Liver (tissue), 9 donors: Measurements from ENCODE around the gene CACNA1H. TPM values are rescaled to one million over a fixed set of nuclear protein-coding genes. Genes with fewer than 3 reads are reported as not detected.

Experiments used
- DNase-seq: peaks from one replicate; pipeline ENCODE4 v3.0.0-alpha.2; 2017; ENCODE audit warnings: low spot score
- H3K27ac ChIP-seq, 2 donors: one replicate each; pipeline ENCODE4 v1.7.0; 2013; ENCODE audit warnings: inconsistent platforms in 2 of 2, low read length in 2 of 2, control low read depth in 1 of 2, low read depth in 1 of 2, mild to moderate bottlenecking in 1 of 2
- H3K27me3 ChIP-seq, 4 donors: one replicate each; pipeline versions ENCODE4 v1.6.1 to v1.7.0; 2013; ENCODE audit warnings: low read length in 3 of 4, inconsistent platforms in 1 of 4, mild to moderate bottlenecking in 1 of 4, moderate library complexity in 1 of 4; ENCODE audit not compliant: control insufficient read depth in 4 of 4, insufficient read depth in 4 of 4
- H3K36me3 ChIP-seq, 4 donors: one replicate each; pipeline versions ENCODE4 v1.6.1 to v1.7.0; 2013; ENCODE audit warnings: low read length in 3 of 4, mild to moderate bottlenecking in 3 of 4, low read depth in 1 of 4, moderate library complexity in 1 of 4; ENCODE audit not compliant: control insufficient read depth in 4 of 4, insufficient read depth in 3 of 4
- H3K4me1 ChIP-seq, 4 donors: one replicate each; pipeline versions ENCODE4 v1.6.1 to v1.7.0; 2013; ENCODE audit warnings: low read length in 3 of 4, mild to moderate bottlenecking in 3 of 4, moderate library complexity in 1 of 4; ENCODE audit not compliant: control insufficient read depth in 4 of 4, insufficient read depth in 4 of 4
- H3K4me3 ChIP-seq, 3 donors: one replicate each; pipeline versions ENCODE4 v1.6.1 to v1.7.0; 2013; ENCODE audit warnings: low read length in 3 of 3, control low read depth in 1 of 3, low read depth in 1 of 3, mild to moderate bottlenecking in 1 of 3
- H3K9ac ChIP-seq, 2 donors: one replicate each; pipeline ENCODE4 v1.7.0; 2013; ENCODE audit warnings: low read length in 2 of 2, mild to moderate bottlenecking in 2 of 2, moderate library complexity in 2 of 2, control low read depth in 1 of 2, low read depth in 1 of 2
- H3K9me3 ChIP-seq, 4 donors: one replicate each; pipeline versions ENCODE4 v1.6.1 to v1.7.0; 2013; ENCODE audit warnings: low read length in 3 of 4; ENCODE audit not compliant: control insufficient read depth in 4 of 4
- EGR1 ChIP-seq, 2 donors: IDR thresholded peaks; 2 replicates each; pipeline ENCODE4 v1.6.1; 2016 to 2018; ENCODE audit warnings: antibody characterized with exemption in 2 of 2, low read depth in 2 of 2
- FOXA1 ChIP-seq: IDR thresholded peaks from 2 replicates; pipeline ENCODE4 v1.6.1; 2016; ENCODE audit warnings: antibody characterized with exemption
- FOXA2 ChIP-seq: IDR thresholded peaks from 2 replicates; pipeline ENCODE4 v1.6.1; 2016; ENCODE audit warnings: antibody characterized with exemption
- GABPA ChIP-seq, 2 donors: IDR thresholded peaks in 1 of 2; conservative IDR thresholded peaks in 1 of 2; 2 replicates each; pipeline ENCODE4 v1.6.1; 2016; ENCODE audit warnings: antibody characterized with exemption in 2 of 2, mild to moderate bottlenecking in 1 of 2, moderate library complexity in 1 of 2
- HNF4A ChIP-seq, 2 donors: conservative IDR thresholded peaks; 2 replicates each; pipeline ENCODE4 v1.6.1; 2016; ENCODE audit warnings: antibody characterized with exemption in 2 of 2, mild to moderate bottlenecking in 2 of 2
- HNF4G ChIP-seq: IDR thresholded peaks from 2 replicates; pipeline ENCODE4 v1.6.1; 2016; ENCODE audit warnings: antibody characterized with exemption
- JUND ChIP-seq, 2 donors: IDR thresholded peaks; 2 replicates each; pipeline ENCODE4 v1.6.1; 2016; ENCODE audit warnings: antibody characterized with exemption in 2 of 2
- NR2F2 ChIP-seq: IDR thresholded peaks from 2 replicates; pipeline ENCODE4 v1.6.1; 2016; ENCODE audit warnings: antibody characterized with exemption
- RAD21 ChIP-seq, 2 donors: IDR thresholded peaks; 2 replicates each; pipeline ENCODE4 v1.6.1; 2016; ENCODE audit warnings: antibody characterized with exemption in 2 of 2, mild to moderate bottlenecking in 2 of 2
- SP1 ChIP-seq: IDR thresholded peaks from 2 replicates; pipeline ENCODE4 v1.6.1; 2018; ENCODE audit warnings: antibody characterized with exemption, mild to moderate bottlenecking
- TAF1 ChIP-seq: conservative IDR thresholded peaks from 2 replicates; pipeline ENCODE4 v1.6.1; 2016; ENCODE audit warnings: antibody characterized with exemption, mild to moderate bottlenecking
- YY1 ChIP-seq: IDR thresholded peaks from 2 replicates; pipeline ENCODE4 v1.6.1; 2016; ENCODE audit warnings: antibody characterized with exemption, mild to moderate bottlenecking
- WGBS: extraction: QIAGEN DNeasy Blood & Tissue Kit; methylation state at CpG from one replicate; pipeline ENCODE4 v1.1.7; 2013; 5-methylcytosine and 5-hydroxymethylcytosine counted together
- polyA plus RNA-seq, 2 donors: library from polyadenylated mRNA; stranded (reverse) in 1 of 2; unstranded in 1 of 2; fragments of 200-250 nt in 1 of 2; fragments of >200 nt in 1 of 2; fragmentation: Nextera tagmentation in 1 of 2; extraction: Ambion mirVana in 1 of 2; gene quantifications; one replicate each; pipeline versions ENCODE4 v1.2.1 to v1.2.3, GENCODE V29; 2013 to 2015
- total RNA-seq, 2 donors: library from RNA; depleted of rRNA; stranded (reverse); fragments of >200 nt; gene quantifications; one replicate each; pipeline ENCODE4 v1.2.3, GENCODE V29; 2014
- TF ChIP-seq, protein P1 (sequence below): fragments of 150-350 bp; IDR thresholded peaks from 2 replicates; pipeline ENCODE4 v1.5.1; 2017; ENCODE audit warnings: improper control_type of control experiment, low read depth, low read length; ENCODE audit not compliant: missing input control
- TF ChIP-seq, protein P2 (sequence below): IDR thresholded peaks from 2 replicates; pipeline ENCODE4 v1.6.1; 2016; ENCODE audit warnings: antibody characterized with exemption, mild to moderate bottlenecking
- TF ChIP-seq, protein P3 (sequence below): IDR thresholded peaks from 2 replicates; pipeline ENCODE4 v1.6.1; 2016; ENCODE audit warnings: antibody characterized with exemption
- TF ChIP-seq, protein P4 (sequence below): IDR thresholded peaks from 2 replicates; pipeline ENCODE4 v1.6.1; 2016; ENCODE audit warnings: antibody characterized with exemption
- TF ChIP-seq, protein P5 (sequence below): IDR thresholded peaks from 2 replicates; pipeline ENCODE4 v1.6.1; 2016; ENCODE audit warnings: antibody characterized with exemption
- donor health status: healthy.
- donor health status: healthy.
- donor health status: healthy.
- donor health status: healthy.
- donor health status: healthy.

CACNA1H gene
- total and polyA plus RNA-seq, 4 donors = 0.21 to 8.5 (median 6.1) TPM

DNA sequence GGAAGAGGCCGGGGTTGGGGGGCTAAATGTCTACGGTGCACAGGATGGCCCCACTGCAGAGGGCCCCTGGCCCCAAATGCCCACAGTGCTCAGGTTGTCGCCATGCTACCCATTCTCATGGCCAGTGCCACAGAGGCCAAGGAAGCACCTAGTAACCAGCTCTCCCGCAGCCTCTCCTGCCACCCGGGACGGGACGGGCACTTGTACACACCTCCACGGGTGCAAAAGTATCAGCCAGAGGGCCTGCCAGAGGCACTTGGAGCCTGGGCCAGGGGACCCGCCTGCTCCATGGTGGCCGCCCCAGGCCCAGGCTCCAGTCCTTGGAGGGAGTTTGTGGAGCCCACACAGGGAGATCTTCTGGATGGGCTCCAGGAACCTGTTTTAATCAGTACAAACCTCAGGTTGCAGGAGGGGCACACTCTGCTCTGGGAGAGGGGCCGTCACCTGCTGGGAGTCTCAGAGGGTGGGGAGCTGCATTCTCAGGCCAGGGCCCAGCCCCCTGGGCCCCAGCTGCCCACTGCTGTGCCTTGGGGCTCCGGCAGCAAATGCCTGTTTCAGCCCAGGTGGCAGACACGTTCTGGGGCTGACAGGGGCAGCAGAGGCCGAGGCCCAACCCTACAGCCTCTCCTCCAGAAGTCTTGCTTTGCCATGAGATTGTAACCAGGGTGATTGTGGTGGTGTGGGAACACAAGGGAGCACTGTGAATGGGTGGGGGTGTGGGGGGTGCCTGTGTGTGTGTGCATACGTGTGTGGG lies 110.9 kb downstream of the CACNA1H start:
- TF ChIP-seq FOXA1 (no peak), JUND (IDR thresholded peaks at IDR 0.05) (no peak), HNF4G (no peak), NR2F2 (no peak), FOXA2 (no peak), TAF1 (no peak)
- TF ChIP-seq, protein P1, sequence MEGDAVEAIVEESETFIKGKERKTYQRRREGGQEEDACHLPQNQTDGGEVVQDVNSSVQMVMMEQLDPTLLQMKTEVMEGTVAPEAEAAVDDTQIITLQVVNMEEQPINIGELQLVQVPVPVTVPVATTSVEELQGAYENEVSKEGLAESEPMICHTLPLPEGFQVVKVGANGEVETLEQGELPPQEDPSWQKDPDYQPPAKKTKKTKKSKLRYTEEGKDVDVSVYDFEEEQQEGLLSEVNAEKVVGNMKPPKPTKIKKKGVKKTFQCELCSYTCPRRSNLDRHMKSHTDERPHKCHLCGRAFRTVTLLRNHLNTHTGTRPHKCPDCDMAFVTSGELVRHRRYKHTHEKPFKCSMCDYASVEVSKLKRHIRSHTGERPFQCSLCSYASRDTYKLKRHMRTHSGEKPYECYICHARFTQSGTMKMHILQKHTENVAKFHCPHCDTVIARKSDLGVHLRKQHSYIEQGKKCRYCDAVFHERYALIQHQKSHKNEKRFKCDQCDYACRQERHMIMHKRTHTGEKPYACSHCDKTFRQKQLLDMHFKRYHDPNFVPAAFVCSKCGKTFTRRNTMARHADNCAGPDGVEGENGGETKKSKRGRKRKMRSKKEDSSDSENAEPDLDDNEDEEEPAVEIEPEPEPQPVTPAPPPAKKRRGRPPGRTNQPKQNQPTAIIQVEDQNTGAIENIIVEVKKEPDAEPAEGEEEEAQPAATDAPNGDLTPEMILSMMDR = no peak
- TF ChIP-seq, protein P2, sequence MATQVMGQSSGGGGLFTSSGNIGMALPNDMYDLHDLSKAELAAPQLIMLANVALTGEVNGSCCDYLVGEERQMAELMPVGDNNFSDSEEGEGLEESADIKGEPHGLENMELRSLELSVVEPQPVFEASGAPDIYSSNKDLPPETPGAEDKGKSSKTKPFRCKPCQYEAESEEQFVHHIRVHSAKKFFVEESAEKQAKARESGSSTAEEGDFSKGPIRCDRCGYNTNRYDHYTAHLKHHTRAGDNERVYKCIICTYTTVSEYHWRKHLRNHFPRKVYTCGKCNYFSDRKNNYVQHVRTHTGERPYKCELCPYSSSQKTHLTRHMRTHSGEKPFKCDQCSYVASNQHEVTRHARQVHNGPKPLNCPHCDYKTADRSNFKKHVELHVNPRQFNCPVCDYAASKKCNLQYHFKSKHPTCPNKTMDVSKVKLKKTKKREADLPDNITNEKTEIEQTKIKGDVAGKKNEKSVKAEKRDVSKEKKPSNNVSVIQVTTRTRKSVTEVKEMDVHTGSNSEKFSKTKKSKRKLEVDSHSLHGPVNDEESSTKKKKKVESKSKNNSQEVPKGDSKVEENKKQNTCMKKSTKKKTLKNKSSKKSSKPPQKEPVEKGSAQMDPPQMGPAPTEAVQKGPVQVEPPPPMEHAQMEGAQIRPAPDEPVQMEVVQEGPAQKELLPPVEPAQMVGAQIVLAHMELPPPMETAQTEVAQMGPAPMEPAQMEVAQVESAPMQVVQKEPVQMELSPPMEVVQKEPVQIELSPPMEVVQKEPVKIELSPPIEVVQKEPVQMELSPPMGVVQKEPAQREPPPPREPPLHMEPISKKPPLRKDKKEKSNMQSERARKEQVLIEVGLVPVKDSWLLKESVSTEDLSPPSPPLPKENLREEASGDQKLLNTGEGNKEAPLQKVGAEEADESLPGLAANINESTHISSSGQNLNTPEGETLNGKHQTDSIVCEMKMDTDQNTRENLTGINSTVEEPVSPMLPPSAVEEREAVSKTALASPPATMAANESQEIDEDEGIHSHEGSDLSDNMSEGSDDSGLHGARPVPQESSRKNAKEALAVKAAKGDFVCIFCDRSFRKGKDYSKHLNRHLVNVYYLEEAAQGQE = no peak
- TF ChIP-seq, protein P3, sequence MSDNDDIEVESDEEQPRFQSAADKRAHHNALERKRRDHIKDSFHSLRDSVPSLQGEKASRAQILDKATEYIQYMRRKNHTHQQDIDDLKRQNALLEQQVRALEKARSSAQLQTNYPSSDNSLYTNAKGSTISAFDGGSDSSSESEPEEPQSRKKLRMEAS = no peak
- TF ChIP-seq, protein P4, sequence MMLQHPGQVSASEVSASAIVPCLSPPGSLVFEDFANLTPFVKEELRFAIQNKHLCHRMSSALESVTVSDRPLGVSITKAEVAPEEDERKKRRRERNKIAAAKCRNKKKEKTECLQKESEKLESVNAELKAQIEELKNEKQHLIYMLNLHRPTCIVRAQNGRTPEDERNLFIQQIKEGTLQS = no peak
- H3K36me3 ChIP-seq = no peaks in the 10 kb centered on the region
- WGBS = 82% methylated on average over 15 of the region's 15 CpGs
- no peak overlapping the region for H3K27ac ChIP-seq
- H3K9ac ChIP-seq = no peak overlapping the region
- H3K4me3 ChIP-seq = no peak overlapping the region
- no peaks in the 10 kb centered on the region for H3K9me3 ChIP-seq
- DNase-seq = no peak
- peaks cover 0 to 9% (median 1%) of the 10 kb centered on the region in 4 donors for H3K27me3 ChIP-seq
- H3K4me1 ChIP-seq = no peaks in the 10 kb centered on the region

DNA sequence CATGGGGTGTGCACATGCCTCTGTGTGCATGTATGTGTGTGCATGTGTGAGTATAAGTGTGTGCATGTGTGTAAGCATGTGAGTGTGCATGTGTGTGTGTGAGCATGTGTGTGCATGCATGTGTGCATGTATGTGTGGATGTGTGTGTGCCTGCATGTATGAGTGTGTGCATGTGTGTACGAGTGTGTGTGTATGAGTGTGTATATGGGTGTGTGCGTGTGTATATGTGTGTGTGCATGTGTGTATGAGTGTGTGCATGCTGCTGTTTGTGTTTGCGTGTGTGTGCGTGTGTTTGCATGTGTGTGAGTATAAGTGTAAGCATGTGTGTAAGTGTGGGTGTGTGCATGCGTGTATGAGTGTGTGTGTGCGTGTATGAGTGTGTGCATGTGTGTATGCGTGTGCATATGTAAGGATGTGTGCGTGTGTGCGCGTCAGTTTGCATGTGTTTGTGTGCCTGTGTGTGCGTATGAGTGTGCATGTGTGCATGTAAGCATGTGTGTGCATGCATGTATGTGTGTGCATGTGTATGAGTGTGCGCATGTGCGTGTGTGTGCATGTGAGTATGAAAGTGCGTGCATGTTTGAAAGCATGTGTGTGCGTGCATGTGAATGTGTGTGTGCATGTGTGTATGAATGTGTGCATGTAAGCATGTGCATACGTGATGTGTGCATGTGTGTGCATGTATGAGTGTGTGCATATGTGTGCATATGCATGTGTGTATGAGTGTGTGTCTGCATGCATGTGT lies 111.6 kb downstream of the CACNA1H start:
- no peaks in the 10 kb centered on the region for H3K9me3 ChIP-seq
- H3K4me1 ChIP-seq = no peaks in the 10 kb centered on the region
- TF ChIP-seq, protein P3 = no peak
- TF ChIP-seq RAD21 (IDR thresholded peaks at IDR 0.05) = no peak
- TF ChIP-seq FOXA1 = no peak
- TF ChIP-seq, protein P1 = no peak
- TF ChIP-seq GABPA (IDR thresholded peaks at IDR 0.05 in 1 of 2, conservative IDR thresholded peaks at IDR 0.05 in 1 of 2) = no peak
- no peak for TF ChIP-seq NR2F2
- no peak for TF ChIP-seq FOXA2
- no peak for TF ChIP-seq TAF1
- no peak for TF ChIP-seq YY1
- TF ChIP-seq JUND (IDR thresholded peaks at IDR 0.05) = no peak
- TF ChIP-seq EGR1 (IDR thresholded peaks at IDR 0.05; ENCODE audit: low read depth in 2 of 2) = no peak
- TF ChIP-seq HNF4A (conservative IDR thresholded peaks at IDR 0.05) = no peak
- TF ChIP-seq, protein P5, sequence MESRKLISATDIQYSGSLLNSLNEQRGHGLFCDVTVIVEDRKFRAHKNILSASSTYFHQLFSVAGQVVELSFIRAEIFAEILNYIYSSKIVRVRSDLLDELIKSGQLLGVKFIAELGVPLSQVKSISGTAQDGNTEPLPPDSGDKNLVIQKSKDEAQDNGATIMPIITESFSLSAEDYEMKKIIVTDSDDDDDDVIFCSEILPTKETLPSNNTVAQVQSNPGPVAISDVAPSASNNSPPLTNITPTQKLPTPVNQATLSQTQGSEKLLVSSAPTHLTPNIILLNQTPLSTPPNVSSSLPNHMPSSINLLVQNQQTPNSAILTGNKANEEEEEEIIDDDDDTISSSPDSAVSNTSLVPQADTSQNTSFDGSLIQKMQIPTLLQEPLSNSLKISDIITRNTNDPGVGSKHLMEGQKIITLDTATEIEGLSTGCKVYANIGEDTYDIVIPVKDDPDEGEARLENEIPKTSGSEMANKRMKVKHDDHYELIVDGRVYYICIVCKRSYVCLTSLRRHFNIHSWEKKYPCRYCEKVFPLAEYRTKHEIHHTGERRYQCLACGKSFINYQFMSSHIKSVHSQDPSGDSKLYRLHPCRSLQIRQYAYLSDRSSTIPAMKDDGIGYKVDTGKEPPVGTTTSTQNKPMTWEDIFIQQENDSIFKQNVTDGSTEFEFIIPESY = no peak
- TF ChIP-seq SP1 = no peak
- DNase-seq = no peak
- WGBS = 96% methylated on average over 16 of the region's 16 CpGs
- peaks cover 0 to 9% (median 1%) of the 10 kb centered on the region in 4 donors for H3K27me3 ChIP-seq
- no peak overlapping the region for H3K9ac ChIP-seq
- no peak overlapping the region for H3K27ac ChIP-seq
- no peak overlapping the region for H3K4me3 ChIP-seq
- no peaks in the 10 kb centered on the region for H3K36me3 ChIP-seq
